ENCODE results near the gene B4GALT5.

GRCh38 chr20:49750611-49751396, 37.1 kb upstream of the B4GALT5 start:
- TF ChIP-seq EP300 (IDR thresholded peaks at IDR 0.05), result no peak
- TF ChIP-seq POLR2A (IDR thresholded peaks at IDR 0.05), result no peak
- no peak for TF ChIP-seq CTCF (IDR thresholded peaks at IDR 0.05)
- no peak for TF ChIP-seq POLR2AphosphoS5 (IDR thresholded peaks at IDR 0.05)
